GM12872 (cell line): ENCODE results near the gene LGR6.

Experiments
- TF ChIP-seq, protein P1 (sequence below): IDR thresholded peaks from 3 replicates; pipeline ENCODE4 v1.5.1; 2011; ENCODE audit warnings: low read depth, mild to moderate bottlenecking, low read length, moderate library complexity; ENCODE audit not compliant: insufficient read depth

LGR6 gene

DNA sequence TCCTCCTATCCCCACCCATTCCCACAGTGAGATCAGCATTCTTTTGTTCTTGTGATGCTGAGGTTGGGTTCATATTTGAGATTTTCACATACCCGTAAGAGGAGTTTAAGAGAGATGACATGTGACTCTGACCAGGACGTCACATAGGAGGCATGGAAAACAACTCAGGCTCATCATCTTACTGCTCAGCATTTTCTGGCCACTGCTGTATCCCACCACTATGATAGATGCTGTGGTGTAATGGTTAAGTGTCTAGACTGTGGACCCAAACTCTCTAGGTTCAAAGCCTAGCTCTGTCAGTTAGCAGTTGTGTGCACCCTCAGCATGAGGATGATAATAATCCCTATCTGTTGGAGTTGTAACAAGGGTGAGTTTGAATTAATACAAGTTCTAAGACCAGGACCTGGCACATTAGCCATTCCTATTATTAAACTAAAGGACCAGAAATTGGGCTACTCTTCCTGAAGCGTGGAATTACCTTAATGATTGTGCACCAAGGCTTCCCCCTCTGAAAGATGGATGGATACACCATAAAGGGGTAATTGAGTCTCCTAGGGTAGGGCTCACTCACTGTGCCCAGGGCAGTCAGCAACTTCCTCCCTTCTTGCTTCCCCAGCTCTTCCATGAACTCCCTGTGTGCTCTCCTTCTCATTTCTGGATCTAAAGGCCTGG is 40.9 kb downstream of the LGR6 start:
- TF ChIP-seq, protein P1, sequence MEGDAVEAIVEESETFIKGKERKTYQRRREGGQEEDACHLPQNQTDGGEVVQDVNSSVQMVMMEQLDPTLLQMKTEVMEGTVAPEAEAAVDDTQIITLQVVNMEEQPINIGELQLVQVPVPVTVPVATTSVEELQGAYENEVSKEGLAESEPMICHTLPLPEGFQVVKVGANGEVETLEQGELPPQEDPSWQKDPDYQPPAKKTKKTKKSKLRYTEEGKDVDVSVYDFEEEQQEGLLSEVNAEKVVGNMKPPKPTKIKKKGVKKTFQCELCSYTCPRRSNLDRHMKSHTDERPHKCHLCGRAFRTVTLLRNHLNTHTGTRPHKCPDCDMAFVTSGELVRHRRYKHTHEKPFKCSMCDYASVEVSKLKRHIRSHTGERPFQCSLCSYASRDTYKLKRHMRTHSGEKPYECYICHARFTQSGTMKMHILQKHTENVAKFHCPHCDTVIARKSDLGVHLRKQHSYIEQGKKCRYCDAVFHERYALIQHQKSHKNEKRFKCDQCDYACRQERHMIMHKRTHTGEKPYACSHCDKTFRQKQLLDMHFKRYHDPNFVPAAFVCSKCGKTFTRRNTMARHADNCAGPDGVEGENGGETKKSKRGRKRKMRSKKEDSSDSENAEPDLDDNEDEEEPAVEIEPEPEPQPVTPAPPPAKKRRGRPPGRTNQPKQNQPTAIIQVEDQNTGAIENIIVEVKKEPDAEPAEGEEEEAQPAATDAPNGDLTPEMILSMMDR, result no peak

DNA sequence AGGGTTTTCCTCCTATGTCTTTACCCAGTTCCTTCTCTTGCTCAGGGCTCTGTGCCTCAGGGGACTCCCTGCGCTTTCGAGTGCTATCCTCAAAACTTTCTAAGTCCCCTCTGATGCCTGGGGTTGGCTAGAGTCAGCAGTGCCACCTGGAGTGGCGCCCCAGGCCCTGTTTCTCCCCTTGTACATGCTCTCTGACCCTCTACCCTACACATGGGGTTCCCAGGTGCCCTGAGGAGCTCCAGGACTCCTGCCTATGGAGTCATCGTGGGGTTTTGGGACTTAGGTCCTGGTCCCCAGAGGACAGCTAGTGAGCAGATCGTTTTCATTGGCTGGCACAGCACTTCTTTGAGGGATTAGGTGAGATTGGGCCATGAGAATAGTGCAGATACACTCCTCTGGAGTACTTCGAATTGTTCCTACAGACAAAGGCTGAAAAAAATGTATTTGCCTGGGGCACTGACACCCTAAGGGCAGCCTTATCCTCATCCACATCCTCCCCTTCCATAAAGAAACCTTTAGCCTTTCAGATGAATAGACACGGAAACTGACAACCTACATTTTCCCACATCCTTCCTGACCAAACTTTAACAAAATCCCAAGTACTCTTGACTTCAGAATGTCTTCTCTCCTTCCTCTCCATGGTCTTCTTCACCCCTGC is 41.5 kb downstream of the LGR6 start:
- TF ChIP-seq, protein P1, result no peak

DNA sequence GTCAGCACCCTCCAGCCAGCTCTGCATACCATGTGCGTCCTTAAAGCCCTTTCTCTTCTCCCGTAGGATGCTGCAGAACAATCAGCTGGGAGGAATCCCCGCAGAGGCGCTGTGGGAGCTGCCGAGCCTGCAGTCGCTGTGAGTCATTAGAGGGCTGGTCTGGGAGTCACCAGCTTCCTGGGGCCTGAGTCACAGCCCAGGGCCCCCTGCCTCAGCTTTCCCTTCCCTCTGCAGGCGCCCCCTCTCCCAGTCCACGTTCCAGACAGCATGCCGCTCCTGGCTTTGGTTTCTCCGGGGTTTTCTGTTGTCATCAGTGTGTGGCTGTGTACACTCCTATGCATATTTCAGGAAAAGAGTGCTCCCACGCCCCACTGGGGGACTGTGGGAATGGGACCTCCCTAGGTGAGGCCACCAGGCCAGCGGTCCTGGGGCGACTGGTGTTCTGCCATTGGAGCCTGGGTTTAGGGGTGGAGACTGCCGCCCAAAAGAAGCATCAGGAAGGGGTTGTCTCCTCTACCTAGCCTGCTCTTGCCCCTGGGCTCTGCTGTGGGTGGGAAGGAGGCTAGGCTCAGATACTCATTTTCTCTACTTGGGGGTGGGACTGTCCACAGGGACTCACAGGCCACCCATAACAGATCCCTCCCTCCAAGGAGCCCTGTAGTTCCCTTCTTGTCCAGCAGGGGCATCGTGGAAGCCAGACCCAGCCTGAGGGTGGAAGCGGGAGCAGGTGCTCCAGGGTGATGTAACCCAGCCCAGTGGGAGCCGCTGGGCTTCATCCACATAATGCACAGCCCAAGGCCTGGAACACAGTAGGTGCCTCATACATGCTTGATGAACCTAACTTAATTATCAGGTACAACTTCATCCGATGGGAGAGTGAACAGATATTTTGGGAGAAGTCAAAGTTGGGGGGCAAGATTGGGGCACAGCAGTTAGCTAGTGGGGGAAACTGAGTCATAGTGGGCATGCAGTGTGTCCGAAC is 42.5 kb downstream of the LGR6 start:
- TF ChIP-seq, protein P1, result peak; percentile 97

DNA sequence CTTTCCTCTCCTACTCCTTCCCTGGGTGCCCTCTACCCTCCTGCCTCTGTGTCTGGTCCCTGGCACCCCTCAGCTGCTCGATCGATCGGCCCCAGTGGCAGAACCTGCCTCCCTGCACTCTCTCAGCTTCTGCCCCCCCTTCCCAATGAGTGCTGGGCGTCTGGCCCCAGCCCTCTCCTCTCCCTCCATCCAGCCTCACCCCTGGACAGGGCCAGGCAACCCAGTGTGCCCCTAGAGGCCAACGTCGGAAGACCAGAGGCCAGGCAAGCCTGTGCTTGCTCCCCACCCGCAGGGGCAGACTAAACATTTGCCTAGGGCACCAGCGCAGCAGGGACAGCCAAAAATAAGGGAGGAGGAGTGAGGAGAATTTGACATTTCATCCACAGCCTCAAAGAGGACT is 43.5 kb downstream of the LGR6 start:
- TF ChIP-seq, protein P1, result peak; percentile 65

DNA sequence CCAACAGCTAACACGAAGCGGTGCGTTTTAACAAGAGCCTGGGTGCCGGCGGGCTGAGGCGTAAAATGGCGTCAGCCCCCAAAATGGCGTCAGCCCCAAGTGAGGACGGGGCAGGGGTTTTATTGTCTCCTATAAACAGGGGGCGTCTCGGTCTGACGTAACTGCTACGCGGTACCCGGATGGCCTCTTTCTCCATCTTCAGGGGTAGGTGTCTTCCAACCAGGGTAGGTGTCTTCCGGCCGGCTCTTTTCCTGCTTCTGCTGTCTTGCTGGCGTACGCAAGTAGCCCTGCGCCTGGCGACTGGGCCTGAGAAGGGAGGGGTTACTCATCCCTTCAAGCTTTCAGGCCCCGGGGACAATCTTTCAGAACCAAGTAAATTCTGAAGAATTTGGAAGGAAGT is 45.3 kb downstream of the LGR6 start:
- TF ChIP-seq, protein P1, result no peak

DNA sequence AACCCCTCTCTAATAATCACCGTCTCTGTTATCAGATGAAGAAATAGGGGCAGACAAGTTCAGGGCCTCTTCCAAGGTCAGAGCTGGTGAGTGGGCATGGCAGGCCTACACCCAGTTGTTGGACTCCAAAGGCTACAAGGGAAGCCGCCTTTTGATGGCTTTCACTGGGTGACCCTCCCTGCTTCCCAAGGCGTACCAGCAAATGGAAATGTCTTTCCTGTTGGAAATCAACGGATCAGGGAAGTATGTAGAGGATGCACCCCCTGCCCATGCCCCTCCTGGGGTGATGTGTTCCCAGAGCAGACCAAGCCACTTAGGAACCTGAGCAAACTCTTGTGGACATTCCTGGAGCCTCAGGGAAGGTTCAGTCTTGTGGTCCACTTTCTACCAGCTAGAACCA is 47.4 kb downstream of the LGR6 start:
- TF ChIP-seq, protein P1, result no peak

DNA sequence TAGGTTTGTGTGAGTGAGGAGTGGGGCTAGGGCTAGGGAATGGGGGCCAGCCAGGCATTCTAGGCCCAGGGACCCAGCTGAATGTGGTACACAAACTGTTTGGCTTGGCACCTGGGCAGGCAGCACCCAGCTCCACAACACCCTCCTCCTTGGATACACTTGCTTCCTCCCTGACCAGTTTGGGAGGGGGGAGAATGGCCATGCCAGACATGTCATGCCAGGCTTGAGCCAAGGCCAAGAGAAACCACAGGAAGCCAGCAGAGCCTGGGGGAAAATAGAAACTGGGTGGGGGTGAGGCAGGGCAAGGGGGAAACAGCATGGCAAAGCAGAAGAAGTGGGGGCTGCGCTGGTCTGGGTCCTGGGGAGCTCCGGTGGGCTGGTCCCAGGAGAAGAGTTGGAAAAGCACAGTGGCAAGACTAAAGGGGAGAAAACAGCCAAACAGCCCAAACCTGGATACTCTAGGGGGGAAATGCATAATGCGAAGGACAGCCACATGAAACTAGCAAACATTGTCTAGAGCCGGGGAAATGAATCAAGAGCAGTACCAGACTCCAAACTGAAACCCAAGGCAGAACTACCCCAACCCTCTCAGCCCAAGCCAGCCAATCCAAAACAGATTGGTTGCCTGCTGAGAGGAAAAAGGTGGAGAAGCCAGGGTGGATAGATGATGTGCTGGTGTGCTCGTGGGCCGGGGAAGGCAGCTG is 47.9 kb downstream of the LGR6 start:
- TF ChIP-seq, protein P1, result no peak
